Measurements from ENCODE around the gene CEPT1.
"Not testable (repeated sequence)": the region's sequence is repeated elsewhere in the genome, so short reads cannot be mapped to it uniquely, and the experiment has no call there.

CEPT1 gene

GRCh38 chr1:111212634-111213335 is 72.8 kb downstream of the CEPT1 start:
- DNase-seq (ENCODE audit: low spot score) = no peak

DNA sequence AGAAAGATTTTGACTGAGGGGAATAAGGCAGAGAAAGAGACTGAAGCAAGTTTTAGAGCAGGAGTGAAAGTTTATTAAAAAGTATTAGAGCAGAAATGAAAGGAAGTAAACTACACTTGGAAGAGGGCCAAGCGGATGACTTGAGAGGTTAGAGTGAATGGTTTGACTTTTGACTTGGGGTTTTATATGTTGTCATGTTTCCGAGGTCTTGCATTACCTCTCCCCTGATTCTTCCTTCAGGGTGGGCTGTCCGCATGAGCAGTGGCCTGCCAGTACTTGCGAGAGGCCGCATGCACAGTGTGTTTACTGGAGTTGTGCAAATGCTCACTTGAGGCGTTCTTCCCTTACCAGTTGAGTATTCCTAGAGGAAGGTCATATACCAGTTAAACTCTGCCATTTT is 73.4 kb downstream of the CEPT1 start:
- no peak for DNase-seq (ENCODE audit: low spot score)

DNA sequence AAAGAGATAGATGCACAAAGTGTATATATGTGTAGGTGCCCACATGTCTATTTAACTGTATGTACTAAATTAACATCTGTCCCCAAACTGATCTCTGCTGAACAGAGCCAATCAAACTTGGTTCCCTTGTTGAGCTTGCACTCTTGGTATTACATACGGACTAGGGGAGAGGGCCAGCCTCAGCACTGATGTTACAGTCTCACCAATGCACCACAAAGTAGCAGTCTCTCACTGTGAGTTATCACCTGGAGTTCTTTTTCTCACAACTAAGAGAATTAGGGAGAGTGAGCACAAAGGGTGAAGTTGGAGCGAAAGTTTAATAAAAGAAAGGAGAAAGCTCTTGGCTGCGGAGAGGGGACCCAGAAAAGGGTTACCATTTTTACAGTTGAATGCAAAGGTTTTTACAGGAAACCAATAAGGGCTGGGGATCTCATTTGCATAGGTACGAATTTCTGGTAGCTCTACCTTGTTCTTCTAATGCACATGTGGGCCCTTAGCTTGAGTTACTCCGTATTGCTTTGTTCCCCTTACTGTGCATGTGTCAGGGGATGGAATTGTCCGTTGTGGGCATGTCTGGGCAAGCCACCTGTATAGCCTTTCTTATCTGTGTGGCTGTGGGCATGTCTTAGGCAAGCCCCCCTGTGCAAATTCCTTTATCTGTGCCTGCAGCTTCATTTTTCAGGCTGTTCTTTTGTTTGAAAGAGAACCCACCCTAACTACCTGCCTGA is 74.2 kb downstream of the CEPT1 start:
- DNase-seq (ENCODE audit: low spot score) = no peak

DNA sequence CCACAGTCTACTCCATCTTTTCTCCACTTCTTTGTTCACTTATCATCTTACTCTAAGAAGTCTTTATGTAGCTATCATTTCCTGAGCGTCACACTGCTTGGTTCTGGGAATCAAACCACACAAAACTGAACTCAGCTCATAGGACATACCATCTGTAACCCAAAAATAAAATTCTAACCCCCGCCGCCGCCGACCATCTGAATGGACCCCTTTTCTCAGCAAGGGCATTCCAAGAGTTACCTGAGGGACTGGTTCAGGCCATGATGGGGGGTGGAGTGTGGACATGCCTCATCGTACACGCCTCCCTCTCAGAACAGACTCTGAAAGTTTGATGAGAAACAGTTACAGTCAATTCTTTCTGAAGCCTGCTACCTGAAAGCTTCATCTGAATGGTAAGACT is 74.9 kb downstream of the CEPT1 start:
- no peak for DNase-seq (ENCODE audit: low spot score)

GRCh38 chr1:111215285-111215684 is 75.3 kb downstream of the CEPT1 start:
- DNase-seq (ENCODE audit: low spot score) = not testable (repeated sequence)

DNA sequence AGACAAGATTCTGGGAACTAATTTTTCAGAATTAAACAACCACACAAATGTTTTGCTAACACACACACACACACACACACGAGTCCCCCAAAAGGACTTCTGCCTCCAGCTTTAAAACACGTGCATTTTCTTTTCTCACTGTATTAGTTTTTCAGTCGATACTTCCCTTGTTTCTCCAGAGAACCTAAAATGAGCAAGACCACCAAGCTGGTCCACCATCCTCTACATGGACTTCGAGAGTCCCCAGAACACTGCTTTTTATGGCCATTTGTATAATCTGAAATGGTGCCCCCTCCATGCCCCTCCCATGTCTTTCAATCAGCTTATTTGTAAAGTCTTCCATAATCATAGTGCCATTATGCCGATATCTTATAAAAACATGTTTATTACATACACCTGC is 76.7 kb downstream of the CEPT1 start:
- DNase-seq (ENCODE audit: low spot score) = no peak

- DNase-seq (ENCODE audit: low spot score) = no peak
These were observed 77.3 kb downstream of the CEPT1 start for GRCh38 chr1:111217183-111217910.

DNA sequence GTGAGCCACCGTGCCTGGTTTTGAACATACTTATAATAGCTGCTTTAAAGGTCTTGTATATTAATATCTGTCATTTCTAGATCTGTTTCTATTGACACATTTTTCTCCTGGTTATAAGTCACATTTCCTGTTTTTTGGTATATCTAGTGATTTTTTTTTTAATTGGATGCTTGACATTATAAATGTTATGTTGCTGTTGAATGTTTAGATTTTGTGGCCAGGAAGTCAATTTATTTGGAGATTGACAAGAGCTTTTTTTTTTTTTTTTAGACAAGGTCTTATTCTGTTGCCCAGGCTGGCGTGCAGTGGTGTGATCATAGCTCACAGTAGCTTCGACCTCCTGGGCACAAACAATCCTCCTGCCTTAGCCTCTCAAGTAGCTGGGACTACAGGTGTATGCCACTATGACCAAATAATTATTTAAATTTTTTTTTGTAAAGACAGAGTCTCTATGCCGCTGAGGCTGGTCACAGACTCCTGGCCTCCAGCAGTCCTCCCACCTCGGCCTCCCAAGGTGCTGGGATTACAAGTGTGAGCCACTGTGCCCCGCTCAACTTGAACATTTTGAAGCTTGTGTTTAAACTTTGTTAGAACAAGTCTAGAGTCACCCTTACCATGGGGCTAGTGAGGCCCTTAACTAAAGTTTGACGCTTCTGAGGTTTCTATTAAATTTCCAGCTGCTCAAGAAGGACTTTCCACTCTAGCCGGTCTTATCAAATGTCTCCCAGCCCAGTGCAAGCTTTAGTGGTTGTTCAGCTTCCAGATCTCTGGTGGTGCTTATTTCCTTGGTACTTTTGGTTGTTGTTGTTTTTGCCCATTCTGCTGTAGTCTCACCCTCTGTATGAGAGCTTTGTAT is 78.9 kb downstream of the CEPT1 start:
- DNase-seq (ENCODE audit: low spot score) = no peak

- DNase-seq (ENCODE audit: low spot score) = peak; percentile 29
These were observed 79.7 kb downstream of the CEPT1 start for GRCh38 chr1:111219557-111220286.

DNA sequence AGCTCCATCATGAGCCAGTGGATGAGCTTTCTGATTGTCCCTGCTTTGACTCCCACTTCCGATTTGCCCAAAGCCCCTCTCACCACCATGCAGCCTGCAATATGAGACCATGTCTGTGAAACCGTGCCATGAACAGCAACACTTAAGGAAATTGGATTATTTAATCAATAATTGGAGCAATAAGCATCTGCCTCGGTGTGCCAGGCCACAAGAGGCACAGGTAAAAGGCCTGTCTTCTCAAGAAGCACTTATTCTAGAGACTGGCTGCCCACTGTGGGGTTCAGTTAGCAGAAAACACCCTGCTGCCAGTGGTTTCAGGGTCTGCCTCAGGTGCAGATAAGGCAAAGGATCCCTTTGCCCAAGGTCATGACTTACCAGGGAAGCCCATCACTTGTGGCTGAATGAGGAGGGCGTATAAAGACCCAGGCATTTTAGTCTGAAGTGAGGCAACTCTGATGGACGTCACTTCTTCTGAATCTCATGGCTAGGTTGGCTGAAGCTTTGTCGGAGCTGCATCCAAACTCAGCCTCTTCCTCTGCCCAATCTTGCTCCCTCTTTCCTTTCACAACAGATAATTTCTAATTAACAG is 80.4 kb downstream of the CEPT1 start:
- DNase-seq (ENCODE audit: low spot score) = no peak

DNA sequence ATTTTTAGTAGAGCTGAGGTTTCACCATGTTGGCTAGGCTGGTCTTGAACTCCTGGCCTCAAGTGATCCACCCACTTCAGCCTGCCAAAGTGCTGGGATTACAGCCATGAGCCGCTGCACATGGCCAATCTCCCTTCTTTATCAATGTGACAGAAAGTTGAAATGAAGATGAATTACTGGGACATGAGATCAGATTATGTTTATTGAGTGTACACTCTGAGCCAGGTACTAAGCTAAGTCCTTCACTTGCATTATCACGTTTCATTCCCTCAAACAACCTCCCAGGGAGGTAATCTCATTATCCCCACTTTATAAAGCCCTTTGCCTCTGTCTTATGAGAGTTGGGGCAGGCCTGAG is 81.2 kb downstream of the CEPT1 start:
- no peak for DNase-seq (ENCODE audit: low spot score)

DNA sequence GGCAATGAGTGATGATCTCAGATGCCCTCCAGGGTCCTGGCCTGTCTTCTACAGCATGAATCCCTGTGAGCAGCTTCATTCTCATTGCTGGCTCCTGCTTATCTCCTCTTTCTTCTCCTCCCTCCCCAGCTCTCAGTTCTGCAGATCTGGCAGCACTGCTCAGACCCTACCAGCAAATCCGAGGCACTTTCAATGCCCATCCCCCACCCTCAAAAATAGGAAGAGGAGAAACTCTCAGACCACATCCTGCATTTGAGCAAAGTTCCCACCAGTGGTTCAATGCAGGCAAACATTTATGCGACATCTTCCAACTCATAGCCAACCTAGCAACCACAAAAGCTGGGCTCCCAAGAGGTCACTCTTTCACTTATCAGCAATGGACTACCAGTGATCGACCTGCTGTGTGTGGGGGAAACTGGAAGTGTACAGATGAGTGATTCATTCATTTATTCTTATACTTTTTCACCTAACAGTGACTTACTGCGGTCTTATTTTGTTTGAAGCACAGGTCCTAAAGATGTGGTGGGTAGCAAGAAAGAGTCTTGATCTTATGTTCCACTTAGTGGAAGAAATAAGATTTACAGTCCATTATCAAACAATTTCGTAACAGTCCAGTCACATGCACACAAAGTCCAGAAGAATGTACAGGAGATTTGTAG is 81.7 kb downstream of the CEPT1 start:
- DNase-seq (ENCODE audit: low spot score) = peak; percentile 22

DNA sequence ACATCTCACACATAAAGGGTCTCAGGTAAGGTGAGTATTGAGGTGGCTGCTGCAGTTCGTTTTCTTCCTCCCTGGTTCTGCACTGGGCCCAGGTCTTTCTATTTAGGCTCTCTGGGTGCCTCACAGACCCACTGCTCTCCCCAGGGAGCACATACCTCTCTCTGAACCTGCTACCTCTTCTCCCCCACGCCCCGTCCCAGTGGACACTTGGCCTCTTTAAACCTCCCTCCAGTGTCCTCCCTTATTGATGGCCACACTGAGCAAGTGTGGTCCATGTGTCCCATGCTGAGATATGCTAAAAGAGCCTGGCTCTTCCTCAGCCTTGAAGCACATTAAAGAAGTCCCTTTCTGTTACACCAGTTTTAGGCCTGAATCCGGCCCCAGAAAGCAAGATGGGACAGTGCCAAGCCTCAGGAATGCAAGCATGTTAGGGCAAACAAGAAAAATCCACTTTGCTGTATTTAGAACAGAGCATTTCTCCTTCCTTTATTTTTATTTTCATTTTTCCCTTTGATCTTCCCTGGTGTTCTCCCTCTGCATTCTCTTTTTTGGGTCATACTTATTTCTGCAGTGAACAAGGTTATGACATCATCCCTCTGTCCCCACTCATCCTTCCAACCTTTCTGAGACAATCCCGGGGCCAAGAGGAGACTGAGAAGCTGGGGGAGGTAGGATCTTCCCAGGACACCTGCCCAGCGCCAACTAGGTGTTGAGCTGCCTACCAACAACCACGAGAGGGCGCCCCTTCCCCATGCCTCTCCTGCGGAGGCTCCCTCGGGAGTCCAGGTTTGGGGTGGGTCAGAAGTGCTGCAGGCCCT is 82.5 kb downstream of the CEPT1 start:
- DNase-seq (ENCODE audit: low spot score) = peak; percentile 46

DNA sequence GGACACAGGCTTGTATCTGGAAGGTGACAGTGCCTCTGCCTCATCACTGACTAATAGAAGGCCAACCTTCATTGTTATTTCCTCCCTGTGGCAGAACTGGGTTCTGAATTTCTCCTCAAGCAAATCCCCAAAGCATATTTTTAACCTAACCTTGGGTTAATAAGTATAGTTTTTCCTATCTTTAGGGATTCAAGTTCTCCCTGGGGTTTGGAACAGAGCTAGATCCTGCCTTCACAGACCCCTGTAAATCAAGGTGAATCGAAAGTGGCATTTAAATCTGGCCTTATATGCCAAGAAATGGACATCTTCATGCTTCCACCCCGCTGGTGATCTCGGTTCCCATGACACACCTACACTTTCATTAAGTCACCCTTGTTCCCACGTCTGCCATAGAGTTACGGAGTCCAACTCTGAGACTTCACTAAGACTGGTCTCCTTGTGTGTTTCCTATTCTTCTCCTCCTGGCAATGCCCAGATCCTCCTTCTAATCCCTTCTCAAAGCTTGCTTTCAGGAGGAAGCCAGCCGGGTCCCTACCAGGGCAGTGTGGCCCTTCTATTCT is 83.2 kb downstream of the CEPT1 start:
- no peak for DNase-seq (ENCODE audit: low spot score)

DNA sequence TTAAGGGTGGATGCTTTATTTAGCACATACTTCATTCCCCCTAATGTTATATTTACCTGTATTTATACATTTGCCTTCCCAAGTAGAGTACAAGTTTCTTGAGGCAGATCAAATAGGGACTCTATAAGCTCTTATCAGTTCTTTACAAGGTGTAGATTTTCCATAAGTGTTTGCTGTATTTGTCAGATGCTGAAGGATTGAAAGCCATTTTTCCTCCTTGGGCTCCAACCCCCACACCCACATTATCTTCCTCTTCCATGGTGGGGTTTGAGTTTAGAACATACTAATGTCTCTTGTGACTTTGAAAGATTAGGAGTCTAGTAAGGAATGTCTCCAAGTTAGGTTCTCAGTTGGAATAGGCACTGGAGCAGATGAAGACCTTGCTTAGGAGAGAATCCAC is 85.1 kb downstream of the CEPT1 start:
- DNase-seq (ENCODE audit: low spot score) = no peak

GRCh38 chr1:111225717-111226400 is 85.8 kb downstream of the CEPT1 start:
- no peak for DNase-seq (ENCODE audit: low spot score)

GRCh38 chr1:111227434-111227833 is 87.4 kb downstream of the CEPT1 start, which contains the start of gene CHI3L2:
Gene CHI3L2 (plus strand): TSS chr1:111227713. CDS start chr1:111227730, 17 bp downstream.
- DNase-seq (ENCODE audit: low spot score) = no peak

All from putamen (tissue), 1 donor.